Measurements from ENCODE around the gene PCNT.
A peak's percentile ranks its signal among the peaks of the same experiment; 100 is the strongest.

PCNT gene

GRCh38 chr21:46323710-46324389 lies at the start of gene PCNT, which contains the start of gene C21orf58:
Gene PCNT, plus strand, starts transcription at chr21:46324156. Its CDS starts 73 bp downstream, at chr21:46324229.
Gene C21orf58, minus strand, starts transcription at chr21:46323870. Its CDS starts 1,132 bp downstream, at chr21:46322738.
- DNase-seq (ENCODE audit: low read depth) = peak; percentile 98

- no peak for DNase-seq (ENCODE audit: low read depth)
Observed at GRCh38 chr21:46274797-46275390, 49.1 kb upstream of the PCNT start.

- no peak for DNase-seq (ENCODE audit: low read depth)
Observed at GRCh38 chr21:46284077-46284644, 39.8 kb upstream of the PCNT start.

- no peak for DNase-seq (ENCODE audit: low read depth)
Observed at GRCh38 chr21:46284733-46285132, 39.2 kb upstream of the PCNT start.

GRCh38 chr21:46285206-46285661 lies 38.7 kb upstream of the PCNT start, which contains the start of gene MCM3AP:
Gene MCM3AP, minus strand, starts transcription at chr21:46285611. Its CDS starts 325 bp downstream, at chr21:46285286.
- DNase-seq (ENCODE audit: low read depth) = no peak

GRCh38 chr21:46285761-46286647 lies 38.0 kb upstream of the PCNT start, which contains the start of gene YBEY:
Gene YBEY, plus strand, starts transcription at chr21:46286342. Its CDS starts 572 bp downstream, at chr21:46286914.
- DNase-seq (ENCODE audit: low read depth) = peak; percentile 92

GRCh38 chr21:46286648-46287002 lies 37.3 kb upstream of the PCNT start:
- DNase-seq (ENCODE audit: low read depth) = peak; percentile 78

GRCh38 chr21:46287541-46287940 lies 36.4 kb upstream of the PCNT start:
- DNase-seq (ENCODE audit: low read depth) = no peak

GRCh38 chr21:46289655-46290179 lies 34.2 kb upstream of the PCNT start:
- DNase-seq (ENCODE audit: low read depth) = no peak

- DNase-seq (ENCODE audit: low read depth) = no peak
Observed at GRCh38 chr21:46291561-46291960, 32.4 kb upstream of the PCNT start.

- peak; percentile 73 for DNase-seq (ENCODE audit: low read depth)
Observed at GRCh38 chr21:46294647-46295176, 29.2 kb upstream of the PCNT start.

- DNase-seq (ENCODE audit: low read depth) = peak; percentile 70
Observed at GRCh38 chr21:46295177-46295770, 28.7 kb upstream of the PCNT start.

GRCh38 chr21:46295996-46296752 lies 27.8 kb upstream of the PCNT start:
- peak; percentile 87 for DNase-seq (ENCODE audit: low read depth)

GRCh38 chr21:46297338-46298271 lies 26.4 kb upstream of the PCNT start:
- DNase-seq (ENCODE audit: low read depth) = peak; percentile 33

GRCh38 chr21:46299167-46299566 lies 24.8 kb upstream of the PCNT start:
- no peak for DNase-seq (ENCODE audit: low read depth)

GRCh38 chr21:46301759-46302158 lies 22.2 kb upstream of the PCNT start:
- no peak for DNase-seq (ENCODE audit: low read depth)

GRCh38 chr21:46304437-46304836 lies 19.5 kb upstream of the PCNT start:
- no peak for DNase-seq (ENCODE audit: low read depth)

- DNase-seq (ENCODE audit: low read depth) = no peak
Observed at GRCh38 chr21:46304955-46305354, 19.0 kb upstream of the PCNT start.

GRCh38 chr21:46307625-46308024 lies 16.3 kb upstream of the PCNT start:
- DNase-seq (ENCODE audit: low read depth) = peak; percentile 70

Measured in EH (cell line).